Measurements from ENCODE around the gene GNAZ. TPM values are rescaled to one million over a fixed set of nuclear protein-coding genes. Genes with fewer than 3 reads are reported as not detected.

Gene GNAZ
- total RNA-seq, 1 experiment from 2014 or later, result 5.0 TPM

DNA sequence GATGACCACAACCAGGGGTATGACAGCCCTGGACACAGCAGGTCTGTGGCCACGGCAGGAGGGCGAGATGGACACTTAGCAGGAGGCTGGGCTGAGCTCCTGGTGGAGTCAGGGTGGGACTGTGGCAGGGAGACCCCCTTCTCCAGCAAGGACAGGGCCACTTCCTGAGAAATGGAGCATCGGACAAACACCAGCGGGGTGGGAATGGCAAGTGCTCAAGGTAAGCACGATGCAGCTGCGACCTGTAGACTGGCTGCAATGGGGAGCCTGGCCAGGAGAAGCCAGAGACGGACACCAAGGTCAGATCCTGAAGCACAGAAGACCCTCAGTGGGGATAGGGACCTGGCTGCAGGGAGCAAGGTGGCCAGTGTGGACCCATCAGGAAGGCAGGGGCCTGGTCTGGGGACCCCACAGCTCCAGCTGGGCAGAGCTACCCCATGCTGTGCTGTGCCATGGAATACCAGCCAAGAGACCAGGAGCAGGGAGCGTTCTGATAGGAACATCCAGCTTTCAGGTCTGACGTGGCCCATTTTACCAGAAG is 42.2 kb downstream of the GNAZ start:
- WGBS (ENCODE audit: extremely low coverage, insufficient read length, low lambda C conversion rate), result no CpG with 5 or more reads among the region's 9 CpGs
- H3K23ac ChIP-seq (ENCODE audit: insufficient read length, low read depth, low read length), result no peak overlapping the region

More for the DNA sequence above, 42.2 kb downstream of the GNAZ start:
- H3K4ac ChIP-seq (ENCODE audit: low read depth, low read length), result no peak overlapping the region
- Mint-ChIP-seq H3K36me3 (ENCODE audit: insufficient read depth in 1 of 3, low read depth in 3 of 3) (no peaks in the 10 kb centered on the region), H3K9me3 (no peaks in the 10 kb centered on the region), H3K27me3 (ENCODE audit: low read depth) (peaks cover 28% of the 10 kb centered on the region), H3K27ac (no peak overlapping the region; a peak in 1 of 7 replicates), H3K4me1 (peaks cover 14 to 19% of the 10 kb centered on the region in 2 experiments; a peak in 3 of 4 replicates), H3K4me3 (no peak overlapping the region)
- H4K91ac ChIP-seq (ENCODE audit: insufficient read length, low read depth, low read length), result no peak overlapping the region
- no peaks in the 10 kb centered on the region for H3K27me3 ChIP-seq (ENCODE audit: insufficient read depth, low read length)
- no peak for DNase-seq
- H3K56ac ChIP-seq (ENCODE audit: insufficient read length, low read depth, low read length), result no peak overlapping the region
- H3K79me1 ChIP-seq (ENCODE audit: insufficient read depth, low read depth, low read length, poor library complexity, severe bottlenecking), result no peaks in the 10 kb centered on the region
- no peaks in the 10 kb centered on the region for H4K20me1 ChIP-seq (ENCODE audit: control insufficient read depth, insufficient read depth, insufficient read length)
- H3K79me2 ChIP-seq (ENCODE audit: insufficient read depth, low read length), result no peaks in the 10 kb centered on the region
- no peak overlapping the region for H2AK5ac ChIP-seq (ENCODE audit: insufficient read length, low read length)
- H2AFZ ChIP-seq (ENCODE audit: low read length), result no peak overlapping the region
- no peak overlapping the region for H2BK15ac ChIP-seq (ENCODE audit: low read depth, low read length)
- no peak overlapping the region for H3K27ac ChIP-seq (ENCODE audit: insufficient read length, low read depth, low read length)
- no peak overlapping the region for H3K9ac ChIP-seq (ENCODE audit: extremely low read depth, insufficient read length, low read length)
- no peak overlapping the region; the same call in 1 of the 2 replicates for H3K14ac ChIP-seq (ENCODE audit: insufficient read depth, low read length)
- no peaks in the 10 kb centered on the region for H3K23me2 ChIP-seq (ENCODE audit: insufficient read length, low read depth, low read length, poor library complexity, severe bottlenecking)
- no peak overlapping the region for H2BK120ac ChIP-seq (ENCODE audit: low read depth, low read length, poor library complexity, severe bottlenecking)
- no peak overlapping the region for H3K4me2 ChIP-seq (ENCODE audit: insufficient read depth, insufficient read length, low read length)
- no peak overlapping the region for H3K18ac ChIP-seq (ENCODE audit: insufficient read length, low read depth, low read length)
- H3T11ph ChIP-seq (ENCODE audit: low read length), result no peak overlapping the region
- H3K4me1 ChIP-seq (ENCODE audit: insufficient read depth, low read length), result no peaks in the 10 kb centered on the region
- H4K8ac ChIP-seq (replicated peaks; ENCODE audit: insufficient read length, low read depth, low read length), result no peak overlapping the region
- H2BK20ac ChIP-seq (ENCODE audit: low read depth, low read length, poor library complexity, severe bottlenecking), result no peak overlapping the region
- TF ChIP-seq, protein P1, sequence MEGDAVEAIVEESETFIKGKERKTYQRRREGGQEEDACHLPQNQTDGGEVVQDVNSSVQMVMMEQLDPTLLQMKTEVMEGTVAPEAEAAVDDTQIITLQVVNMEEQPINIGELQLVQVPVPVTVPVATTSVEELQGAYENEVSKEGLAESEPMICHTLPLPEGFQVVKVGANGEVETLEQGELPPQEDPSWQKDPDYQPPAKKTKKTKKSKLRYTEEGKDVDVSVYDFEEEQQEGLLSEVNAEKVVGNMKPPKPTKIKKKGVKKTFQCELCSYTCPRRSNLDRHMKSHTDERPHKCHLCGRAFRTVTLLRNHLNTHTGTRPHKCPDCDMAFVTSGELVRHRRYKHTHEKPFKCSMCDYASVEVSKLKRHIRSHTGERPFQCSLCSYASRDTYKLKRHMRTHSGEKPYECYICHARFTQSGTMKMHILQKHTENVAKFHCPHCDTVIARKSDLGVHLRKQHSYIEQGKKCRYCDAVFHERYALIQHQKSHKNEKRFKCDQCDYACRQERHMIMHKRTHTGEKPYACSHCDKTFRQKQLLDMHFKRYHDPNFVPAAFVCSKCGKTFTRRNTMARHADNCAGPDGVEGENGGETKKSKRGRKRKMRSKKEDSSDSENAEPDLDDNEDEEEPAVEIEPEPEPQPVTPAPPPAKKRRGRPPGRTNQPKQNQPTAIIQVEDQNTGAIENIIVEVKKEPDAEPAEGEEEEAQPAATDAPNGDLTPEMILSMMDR (conservative IDR thresholded peaks at IDR 0.05), result no peak
- no peak overlapping the region for H2BK5ac ChIP-seq (ENCODE audit: insufficient read length, low read length)
- H3K9me3 ChIP-seq (ENCODE audit: control insufficient read depth, low read depth, low read length), result no peaks in the 10 kb centered on the region
- H2BK12ac ChIP-seq (ENCODE audit: insufficient read length, low read depth, low read length), result no peak overlapping the region
- no peak overlapping the region for H4K5ac ChIP-seq (ENCODE audit: insufficient read length, low read depth, low read length)
